Glomerular visceral epithelial cell (primary cell): Measurements from ENCODE around the gene LPXN.
"Not testable (repeated sequence)": the region's sequence is repeated elsewhere in the genome, so short reads cannot be mapped to it uniquely, and the experiment has no call there.

Source experiments
- DNase-seq: peaks from one replicate; pipeline ENCODE4 v3.0.0-alpha.2; 2016; ENCODE audit errors: extremely low spot score

Gene LPXN

DNA sequence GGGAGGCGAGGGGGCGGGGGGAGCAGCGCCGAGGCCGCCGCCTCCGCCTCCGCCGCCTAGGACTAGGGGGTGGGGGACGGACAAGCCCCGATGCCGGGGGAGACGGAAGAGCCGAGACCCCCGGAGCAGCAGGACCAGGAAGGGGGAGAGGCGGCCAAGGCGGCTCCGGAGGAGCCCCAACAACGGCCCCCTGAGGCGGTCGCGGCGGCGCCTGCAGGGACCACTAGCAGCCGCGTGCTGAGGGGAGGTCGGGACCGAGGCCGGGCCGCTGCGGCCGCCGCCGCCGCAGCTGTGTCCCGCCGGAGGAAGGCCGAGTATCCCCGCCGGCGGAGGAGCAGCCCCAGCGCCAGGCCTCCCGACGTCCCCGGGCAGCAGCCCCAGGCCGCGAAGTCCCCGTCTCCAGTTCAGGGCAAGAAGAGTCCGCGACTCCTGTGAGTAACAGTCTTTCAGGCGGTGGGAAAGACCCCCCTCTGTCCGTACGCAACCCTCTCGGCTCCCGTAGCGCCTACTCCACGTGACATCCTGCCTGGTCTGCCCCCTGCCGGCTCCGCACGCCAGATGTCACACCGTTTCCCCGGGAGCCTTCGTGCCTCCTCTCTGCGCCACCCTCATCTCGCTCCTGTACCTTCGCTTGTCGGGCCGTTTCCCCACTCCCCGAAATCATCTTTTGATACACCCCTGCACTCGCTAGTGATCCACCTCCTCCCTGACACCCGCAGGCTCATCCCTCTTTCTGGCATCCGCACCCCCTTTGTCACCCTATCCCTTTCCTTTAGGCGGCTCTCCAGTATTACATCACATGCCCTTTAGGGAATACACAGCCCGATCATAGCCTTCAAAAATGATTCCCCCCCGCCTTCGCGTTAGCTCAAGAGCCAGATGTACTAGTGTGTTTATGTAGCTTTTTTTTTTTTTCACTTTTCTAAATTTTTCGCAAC lies 3.8 kb upstream of the LPXN start:
- DNase-seq: peak; percentile 83

DNA sequence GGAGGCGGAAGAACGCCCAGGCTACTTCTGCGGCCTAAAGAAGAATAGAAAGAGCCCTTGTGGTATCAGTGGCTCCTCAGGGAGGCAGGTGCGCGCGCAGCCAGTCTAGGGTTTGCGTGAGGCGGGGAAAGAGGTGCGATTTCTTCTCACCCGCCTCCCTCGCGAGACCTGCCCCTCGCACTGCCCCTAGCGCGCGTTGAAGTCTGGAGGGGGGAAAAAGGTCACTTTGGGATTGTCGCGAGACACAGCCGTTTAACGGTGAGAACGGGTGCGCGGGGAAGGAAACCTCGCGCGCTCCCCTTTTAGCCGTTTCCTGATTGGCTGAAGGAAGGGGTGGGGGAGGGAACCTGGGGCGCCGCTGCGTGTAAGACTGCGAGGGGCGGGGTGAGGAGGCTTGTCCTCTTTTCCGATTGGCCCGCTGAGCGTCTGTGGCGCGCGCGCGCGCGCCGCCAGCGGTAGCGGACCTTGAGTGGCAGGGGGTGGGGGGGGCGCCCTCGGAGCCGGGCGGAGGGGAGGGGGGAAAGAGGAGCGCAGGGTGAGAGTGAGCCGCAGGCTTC lies 3.1 kb upstream of the LPXN start, which contains the start of gene ZFP91:
Gene ZFP91, plus strand, starts transcription at position 429 of the 557 bp plus-strand sequence. CDS start 219 bp downstream, outside the sequence.
- DNase-seq: peak; percentile 98

DNA sequence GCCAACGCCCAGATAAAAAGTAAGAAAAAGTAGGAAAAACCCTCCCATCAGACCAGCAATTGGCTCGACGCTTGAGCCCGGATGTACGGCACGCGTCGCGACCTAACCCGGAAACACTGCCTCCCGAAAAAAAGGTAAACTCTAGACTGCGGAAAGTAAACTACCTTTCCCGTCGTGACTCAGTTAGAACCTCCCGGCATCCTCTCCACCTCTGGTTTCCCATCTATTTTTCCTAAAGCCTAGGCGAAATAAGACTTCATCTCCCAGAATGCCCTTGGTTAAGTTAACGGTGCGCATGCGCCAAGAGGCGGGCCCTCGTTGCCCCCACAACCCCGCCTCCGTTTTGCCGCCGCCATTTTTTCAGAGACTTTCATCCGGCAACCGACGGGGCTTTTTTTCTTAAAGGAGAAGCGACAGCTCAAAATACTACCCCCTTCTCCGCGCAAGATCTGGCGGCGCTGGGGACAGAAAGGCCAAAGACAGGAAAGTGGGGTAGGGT lies 2.5 kb upstream of the LPXN start:
- peak; percentile 98 for DNase-seq

DNA sequence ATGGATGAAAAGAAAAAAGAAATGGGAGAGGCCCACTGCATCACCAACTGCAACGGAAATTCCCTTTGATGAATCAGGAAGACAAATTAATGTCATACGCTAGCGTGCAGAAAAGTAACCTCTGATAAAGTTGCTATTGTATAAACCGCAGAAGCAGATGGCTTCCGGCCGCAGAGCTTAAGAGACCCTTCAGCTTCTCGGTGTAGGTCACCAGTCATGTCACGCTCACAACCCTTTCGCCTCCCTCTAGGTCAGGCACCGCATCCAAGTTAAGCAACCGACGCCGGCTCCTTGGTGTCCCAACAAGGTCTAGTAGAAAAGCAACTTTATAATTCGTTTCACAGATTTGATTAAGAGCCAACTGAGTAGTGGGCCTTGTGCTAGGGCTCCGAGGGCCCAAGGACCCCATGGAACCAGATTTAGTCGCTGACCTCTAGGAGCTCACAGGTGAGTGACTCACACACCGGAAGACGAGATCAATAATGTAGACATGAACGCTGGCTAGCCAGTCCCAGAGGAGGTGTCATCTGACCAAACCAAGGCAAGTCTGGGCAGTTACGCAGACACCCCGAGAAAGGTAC lies 2.0 kb upstream of the LPXN start:
- peak; percentile 77 for DNase-seq

DNA sequence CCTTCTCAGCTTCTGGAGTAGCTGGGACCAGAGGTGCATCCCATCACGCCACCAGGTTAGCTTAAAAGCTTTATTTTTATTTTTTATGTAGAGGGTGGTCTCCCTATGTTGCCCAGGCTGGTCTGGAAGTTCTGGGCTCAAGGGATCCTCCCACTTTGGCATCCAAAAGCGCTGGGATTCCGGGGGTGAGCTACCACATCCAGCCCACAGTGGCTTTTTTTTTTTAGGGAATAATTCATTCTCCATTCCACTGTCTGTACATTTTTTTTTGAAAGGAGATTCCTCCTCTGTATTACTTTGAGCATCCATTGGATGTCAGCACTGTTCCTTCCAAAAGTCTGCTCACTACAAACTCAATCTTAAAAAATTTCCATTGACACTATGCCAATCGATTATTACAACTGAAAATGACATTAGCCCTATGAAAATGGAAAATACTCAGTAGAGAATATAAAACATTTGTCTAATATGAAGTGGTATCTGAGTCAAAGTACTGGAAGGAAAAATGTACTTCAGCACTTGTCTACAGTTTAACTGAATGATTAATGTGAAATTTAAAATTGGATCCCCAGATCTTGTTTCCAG lies 1.3 kb upstream of the LPXN start:
- peak; percentile 34 for DNase-seq

DNA sequence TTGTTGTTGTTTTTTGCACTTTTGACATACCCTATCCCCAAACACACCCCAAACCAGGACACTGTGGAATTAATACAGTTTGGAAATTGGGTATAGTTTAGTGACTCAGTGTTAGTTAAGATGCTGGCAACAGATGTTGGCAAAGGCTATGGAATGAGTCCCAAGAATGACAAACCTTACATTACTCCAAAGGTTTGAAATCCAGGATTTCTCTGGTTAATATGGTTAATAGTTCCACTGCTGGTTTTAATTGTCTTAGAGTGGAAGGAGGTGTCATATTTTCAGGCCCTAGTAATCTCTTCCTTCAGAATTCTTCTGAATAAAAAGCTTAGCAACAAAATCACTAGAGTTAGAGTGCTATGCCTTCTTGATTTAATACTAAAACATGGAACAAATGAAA lies 775 bp downstream of the LPXN start:
- peak; percentile 17 for DNase-seq

DNA sequence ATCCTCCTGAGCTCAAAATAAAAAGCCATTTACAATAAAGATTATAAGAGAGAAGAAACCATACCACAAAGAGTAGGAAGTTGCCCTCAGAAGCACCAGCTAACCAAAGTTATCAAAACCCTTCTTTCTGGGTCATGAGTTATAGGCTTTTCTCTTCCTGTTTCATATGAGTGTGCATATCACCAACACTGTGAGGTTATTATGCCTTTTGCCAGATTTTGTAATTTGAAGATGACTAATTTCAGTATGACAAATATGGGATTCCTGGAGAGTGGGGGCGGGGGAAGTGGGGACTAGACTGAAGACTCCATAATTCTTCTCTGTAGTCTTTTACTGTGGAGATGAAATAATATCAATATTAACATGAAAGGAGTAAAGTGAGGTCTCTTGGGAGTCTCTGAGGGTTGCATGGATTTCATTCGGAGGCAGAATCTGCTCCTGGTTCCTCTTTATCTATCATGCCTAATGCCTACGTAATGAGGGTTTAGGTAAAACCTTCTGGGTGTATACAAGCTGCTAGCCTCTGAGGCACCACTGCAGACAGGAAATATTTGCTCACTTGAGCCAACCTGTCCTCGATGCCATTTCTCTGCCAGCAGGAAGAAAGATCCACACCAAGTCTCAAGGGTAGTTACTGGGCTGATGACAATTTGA lies 2.1 kb downstream of the LPXN start:
- DNase-seq: peak; percentile 71

DNA sequence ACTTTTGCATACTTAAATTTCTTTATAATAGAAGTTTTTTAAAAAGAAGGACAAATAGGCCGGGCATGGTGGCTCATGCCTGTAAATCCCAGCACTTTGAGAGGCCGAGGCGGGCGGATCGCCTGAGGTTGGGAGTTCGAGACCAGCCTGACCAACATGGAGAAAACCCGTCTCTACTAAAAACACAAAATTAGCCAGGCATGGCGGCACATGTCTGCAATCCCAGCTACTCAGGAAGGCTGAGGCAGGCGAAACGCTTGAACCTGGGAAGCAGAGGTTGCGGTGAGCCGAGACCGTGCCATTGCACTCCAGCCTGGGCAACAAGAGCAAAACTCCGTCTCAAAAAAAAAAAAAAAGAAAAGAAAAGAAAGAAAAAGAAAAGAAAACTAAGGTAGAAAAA lies 2.8 kb downstream of the LPXN start:
- DNase-seq: not testable (repeated sequence)

DNA sequence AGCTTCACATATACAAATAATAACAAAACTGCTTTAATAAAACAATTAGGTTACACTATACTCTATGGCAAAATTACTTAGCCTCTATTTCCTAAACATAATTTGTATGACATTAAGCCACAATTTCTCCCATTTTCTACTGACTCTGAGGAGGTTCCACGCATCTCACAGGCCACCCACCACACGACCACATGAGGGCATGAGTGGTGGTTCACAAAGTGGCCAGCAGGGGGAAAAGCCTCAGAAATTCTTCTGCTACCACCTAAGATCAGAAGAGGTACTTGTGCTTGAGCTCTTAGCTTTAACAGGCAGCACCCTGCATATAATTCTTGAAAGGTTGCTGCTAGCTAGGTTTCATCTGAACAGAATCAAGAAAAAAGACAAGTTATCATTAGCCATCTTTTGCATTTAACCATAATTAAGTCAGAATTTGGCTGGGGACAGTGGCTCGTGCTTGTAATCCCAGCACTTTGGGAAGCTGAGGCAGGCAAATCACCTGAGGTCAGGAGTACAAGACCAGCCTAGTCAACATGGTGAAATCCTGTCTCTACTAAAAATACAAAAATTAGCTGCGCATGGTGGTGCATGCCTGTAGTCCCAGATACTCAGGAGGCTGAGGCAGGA lies 7.7 kb downstream of the LPXN start:
- peak; percentile 58 for DNase-seq

DNA sequence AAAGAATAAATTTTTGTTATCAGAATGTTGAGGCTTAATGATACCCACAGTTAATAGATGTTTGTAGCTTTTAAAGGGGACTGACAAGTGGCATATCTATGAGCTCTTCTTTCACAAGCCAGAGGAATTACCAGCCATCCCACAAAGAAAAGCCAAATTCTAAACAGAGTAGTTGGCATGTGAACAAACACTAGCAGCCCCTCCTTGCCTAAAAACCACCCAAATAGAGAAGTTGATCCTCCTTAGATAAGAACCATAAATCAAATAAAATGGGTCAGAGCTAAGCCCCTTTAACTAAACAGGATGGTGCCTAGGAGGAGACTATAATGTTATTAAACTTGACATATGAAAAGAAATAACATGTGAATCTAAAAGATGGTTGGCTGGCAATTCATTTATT lies 11.4 kb downstream of the LPXN start:
- DNase-seq: no peak

DNA sequence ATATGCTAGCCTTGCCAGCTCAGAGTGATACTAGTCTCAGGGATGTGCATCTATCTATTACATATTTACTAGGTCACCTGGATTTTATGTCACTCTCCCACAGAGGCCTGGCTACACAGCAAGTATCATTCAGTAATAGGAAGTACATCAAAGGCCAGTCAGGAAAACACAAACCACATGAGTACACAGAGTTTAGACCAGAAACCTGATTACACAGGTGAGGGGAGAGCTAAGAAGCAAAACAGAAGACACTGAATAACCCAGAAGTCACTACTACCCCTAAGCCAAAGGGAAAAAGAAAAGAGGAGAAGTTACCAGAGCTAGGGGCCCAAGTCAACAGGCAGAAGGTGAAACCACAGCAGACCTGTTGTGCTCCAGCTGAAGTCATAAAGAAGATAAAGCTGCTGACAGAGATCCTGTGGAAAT lies 13.3 kb downstream of the LPXN start:
- no peak for DNase-seq

DNA sequence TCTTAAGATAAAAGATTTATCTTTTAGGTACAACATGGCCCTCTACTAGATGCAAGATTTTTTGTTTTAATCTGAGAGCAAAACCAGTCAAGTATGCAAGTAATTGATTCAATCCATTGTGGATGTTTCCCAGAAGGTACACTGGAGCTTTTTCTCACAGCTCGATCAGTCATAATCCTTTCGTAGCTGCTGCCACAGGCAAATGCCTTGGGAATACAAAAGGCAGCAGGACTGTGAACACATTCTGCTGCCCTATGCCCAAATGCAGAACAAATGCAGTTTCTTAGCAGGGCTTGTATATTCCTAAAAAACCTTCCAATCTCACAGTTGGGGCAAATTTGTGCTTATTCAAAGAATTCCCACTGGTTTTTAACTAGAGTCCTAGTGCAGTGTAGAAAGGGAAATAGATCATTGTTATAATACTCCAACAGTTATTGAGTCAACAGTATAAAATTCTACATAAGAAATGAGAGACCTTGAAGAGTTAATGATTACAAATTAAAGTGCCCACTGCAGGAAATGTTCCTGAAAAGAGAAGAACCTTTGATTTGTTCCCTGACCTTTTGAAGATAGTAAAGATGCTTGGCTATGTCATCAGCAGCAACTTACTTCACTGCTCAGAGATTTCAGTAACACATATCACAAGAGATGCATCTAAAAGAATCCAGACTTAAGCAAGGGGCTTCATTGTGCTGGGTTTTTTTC lies 14.1 kb downstream of the LPXN start:
- DNase-seq: peak; percentile 39

DNA sequence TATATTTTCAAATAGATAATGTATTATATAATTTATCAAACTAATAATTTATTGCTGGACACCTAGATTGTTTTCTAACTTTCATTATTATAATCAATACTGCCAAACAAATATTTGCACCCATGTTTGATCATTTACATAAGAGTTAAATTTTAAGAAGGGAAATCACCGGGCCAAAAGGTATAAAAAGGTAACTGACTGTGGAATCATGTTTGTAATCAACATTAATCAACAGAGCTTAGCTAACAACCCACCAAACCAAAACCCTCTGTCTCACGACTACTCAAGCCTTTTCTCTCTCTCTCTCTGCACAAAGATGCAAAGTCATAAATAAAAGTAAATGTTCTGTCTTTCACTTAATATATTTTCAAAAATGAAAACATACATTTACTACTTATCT lies 14.8 kb downstream of the LPXN start:
- DNase-seq: no peak

DNA sequence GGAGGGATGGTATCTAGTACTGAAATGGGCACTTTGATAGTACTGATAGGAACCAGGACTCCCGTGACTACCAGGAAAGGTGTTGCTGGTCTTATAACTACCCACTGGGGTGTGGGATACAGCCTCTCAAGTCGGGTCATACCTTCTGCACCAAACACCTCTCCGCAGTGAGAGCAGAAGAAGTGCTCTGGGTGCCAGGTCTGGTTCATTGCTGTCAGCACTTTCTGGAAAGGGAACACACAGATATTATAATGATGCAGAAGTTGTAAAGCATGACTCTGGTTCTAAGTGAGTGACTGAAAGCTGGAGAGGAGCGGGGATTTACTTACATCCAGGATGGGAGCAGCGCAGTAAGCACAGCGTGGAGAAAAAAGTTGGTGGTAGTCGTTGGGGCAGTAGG lies 26.0 kb downstream of the LPXN start:
- DNase-seq: no peak

DNA sequence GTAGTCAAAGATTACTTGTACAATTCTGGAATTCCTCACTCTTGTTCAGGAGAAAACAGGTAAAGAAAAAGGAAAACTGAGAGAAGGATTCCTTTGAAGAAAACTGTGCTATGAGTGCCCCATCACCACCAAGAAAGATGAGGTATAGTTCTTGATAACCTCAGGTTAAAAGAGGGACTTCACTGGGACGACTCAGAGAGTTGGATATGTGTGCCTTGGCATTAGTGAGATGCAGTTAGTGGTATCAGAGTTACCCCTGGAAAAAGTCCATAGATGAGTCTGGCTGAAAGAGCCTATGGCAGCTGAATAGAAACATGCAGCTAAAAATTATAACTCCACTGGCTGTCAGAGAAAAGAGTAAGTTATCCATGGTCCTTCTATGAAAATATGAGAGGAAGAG lies 28.8 kb downstream of the LPXN start:
- no peak for DNase-seq

DNA sequence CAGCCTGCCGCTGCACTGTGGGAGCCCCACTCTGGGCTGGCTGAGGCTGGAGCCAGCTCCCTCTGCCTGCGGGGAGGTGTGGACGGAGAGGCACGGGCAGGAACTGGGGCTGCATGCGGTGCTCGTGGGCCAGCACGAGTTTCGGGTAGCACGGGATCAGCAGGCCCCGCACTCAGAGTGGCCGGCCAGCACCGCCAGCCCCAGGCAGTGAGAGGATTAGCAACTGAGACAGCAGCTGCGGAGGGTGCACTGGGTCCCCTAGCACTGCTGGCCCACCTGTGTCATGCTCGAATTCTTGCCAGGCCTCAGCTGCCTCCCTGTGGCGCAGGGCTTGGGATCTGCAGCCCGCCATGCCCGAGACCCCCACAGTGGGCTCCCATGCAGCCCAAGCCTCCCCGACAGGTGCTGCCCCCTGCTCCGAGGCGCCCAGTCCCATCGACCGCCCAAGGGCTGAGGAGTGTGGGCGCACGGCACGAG lies 43.8 kb downstream of the LPXN start:
- DNase-seq: no peak

DNA sequence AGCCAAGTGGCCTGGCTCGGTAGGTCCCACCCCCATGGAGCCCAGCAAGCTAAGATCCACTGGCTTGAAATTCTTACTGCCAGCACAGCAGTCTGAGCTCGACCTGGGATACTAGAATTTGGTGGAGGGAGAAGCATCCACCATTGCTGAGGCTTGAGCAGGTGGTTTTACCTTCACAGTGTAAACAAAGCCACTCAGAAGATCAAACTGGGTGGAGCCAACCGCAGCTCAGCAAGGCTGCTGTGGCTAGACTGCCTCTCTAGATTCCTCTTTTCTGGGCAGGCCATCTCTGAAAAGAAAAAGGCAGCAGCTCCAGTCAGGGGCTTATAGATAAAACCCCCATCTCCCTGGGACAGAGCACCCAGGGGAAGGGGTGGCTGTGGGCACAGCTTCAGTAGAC lies 45.4 kb downstream of the LPXN start:
- no peak for DNase-seq

DNA sequence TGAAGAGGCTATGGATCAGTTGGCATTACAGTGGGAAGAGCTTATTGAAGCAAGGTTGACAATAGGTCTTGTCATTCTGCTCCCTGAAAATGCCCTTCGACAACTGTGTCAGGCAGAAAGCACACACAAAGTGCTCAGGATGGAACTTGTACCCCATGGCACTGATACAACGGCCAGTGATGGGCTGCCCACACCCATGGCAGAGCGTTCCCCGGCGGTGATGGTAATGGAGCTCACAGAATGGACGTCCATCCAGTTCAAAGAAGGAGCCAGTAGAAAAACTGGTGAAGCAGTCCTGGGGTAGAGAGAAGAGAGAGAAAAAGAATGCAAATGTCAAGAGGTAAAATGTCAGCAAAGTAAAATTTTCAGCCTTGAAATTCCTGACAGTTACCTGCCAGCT lies 48.2 kb downstream of the LPXN start:
- DNase-seq: no peak

DNA sequence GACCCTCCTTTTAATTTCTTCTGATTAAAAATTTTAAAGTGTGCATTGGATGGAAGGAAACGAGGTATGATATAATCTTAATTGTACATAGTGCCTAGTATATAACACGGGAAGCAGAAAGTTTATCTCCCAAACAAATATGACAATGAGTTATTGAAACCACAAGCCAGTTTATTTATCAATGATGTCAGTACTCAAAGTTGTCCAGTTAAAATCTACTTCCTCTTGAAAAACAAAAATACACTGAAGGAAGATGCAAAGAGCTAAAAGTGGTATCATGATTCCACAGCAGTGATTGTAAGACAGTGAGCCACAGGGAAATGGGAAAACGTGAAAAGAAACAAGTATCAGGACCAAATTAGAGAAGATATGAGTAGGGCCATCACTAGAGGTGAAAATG lies 48.9 kb downstream of the LPXN start:
- DNase-seq: no peak

DNA sequence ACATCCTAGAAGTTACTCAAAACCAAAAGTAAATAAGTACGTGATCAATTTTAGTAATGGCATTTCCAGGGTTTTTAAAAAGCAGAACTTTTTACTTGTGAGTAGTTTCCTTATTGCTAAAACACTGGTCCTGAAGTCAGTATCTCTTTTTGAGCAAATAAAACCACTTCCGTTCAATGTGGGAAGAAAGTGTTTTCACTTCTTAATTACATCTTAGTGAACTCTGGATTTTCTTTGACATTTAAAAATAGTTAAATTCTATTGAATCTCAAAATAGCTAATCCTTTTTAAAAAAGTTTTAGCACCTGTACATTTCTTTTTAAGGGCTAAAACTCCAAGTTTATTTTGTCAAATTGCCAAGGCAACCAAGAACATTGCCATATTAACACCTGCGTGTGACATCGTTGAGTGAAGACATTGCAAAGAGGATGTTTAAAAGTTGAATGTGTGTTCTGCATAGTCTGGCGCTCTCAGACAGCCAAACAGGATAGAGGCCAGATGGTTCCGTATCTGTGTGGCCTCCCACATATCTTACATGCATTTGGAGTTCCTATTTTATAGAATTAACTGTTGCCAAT lies 50.5 kb downstream of the LPXN start:
- DNase-seq: no peak
